Kidney (tissue), 14 donors: ENCODE data around the gene C4A. TPM values are rescaled to one million over a fixed set of nuclear protein-coding genes. Genes with fewer than 3 reads are reported as not detected.
"Not testable (repeated sequence)": the region's sequence is repeated elsewhere in the genome, so short reads cannot be mapped to it uniquely, and the experiment has no call there.

Source experiments
- DNase-seq, 5 donors: peaks; one replicate each; pipeline ENCODE4 v3.0.0-alpha.2; 2013 to 2020
- FAIRE-seq: peaks from 2 replicates; lab custom pipeline; 2012; peaks lifted over from hg19 to GRCh38; lab: Jason Lieb, UNC
- H3K27ac ChIP-seq, 2 donors: one replicate each; pipeline ENCODE4 v1.7.0; 2013; ENCODE audit warnings: low read depth in 2 of 2, low read length in 2 of 2, inconsistent platforms in 1 of 2
- H3K27me3 ChIP-seq: one replicate; pipeline ENCODE4 v1.7.1; 2013; ENCODE audit warnings: low read length, inconsistent platforms; ENCODE audit not compliant: control insufficient read depth, insufficient read depth
- H3K36me3 ChIP-seq, 3 donors: one replicate each; pipeline versions ENCODE4 v1.7.0 to v1.7.1; 2013; ENCODE audit warnings: low read length in 3 of 3, control low read depth in 1 of 3, inconsistent platforms in 1 of 3; ENCODE audit not compliant: insufficient read depth in 3 of 3, control insufficient read depth in 2 of 3
- H3K4me1 ChIP-seq, 3 donors: one replicate each; pipeline versions ENCODE4 v1.7.0 to v1.7.1; 2013; ENCODE audit warnings: low read length in 3 of 3, inconsistent platforms in 1 of 3, low read depth in 1 of 3; ENCODE audit not compliant: control insufficient read depth in 2 of 3, insufficient read depth in 2 of 3
- H3K4me3 ChIP-seq, 3 donors: one replicate each; pipeline versions ENCODE4 v1.7.0 to v1.8.1; 2013; ENCODE audit warnings: low read length in 3 of 3, control low read depth in 1 of 3, inconsistent platforms in 1 of 3
- H3K9ac ChIP-seq, 3 donors: one replicate each; pipeline versions ENCODE4 v1.7.0 to v1.7.1; 2013; ENCODE audit warnings: low read length in 3 of 3, control low read depth in 1 of 3, inconsistent platforms in 1 of 3
- H3K9me3 ChIP-seq, 3 donors: one replicate each; pipeline versions ENCODE4 v1.7.0 to v1.7.1; 2013; ENCODE audit warnings: low read length in 3 of 3, control low read depth in 1 of 3, inconsistent platforms in 1 of 3; ENCODE audit not compliant: control insufficient read depth in 2 of 3, insufficient read depth in 1 of 3
- intact Hi-C: fragments of 100-400 bp; cut with DNase I; formaldehyde crosslinking; loops from one replicate; pipeline ENCODE4 v1.11.1; 2022
- polyA plus RNA-seq: library from polyadenylated mRNA; stranded (reverse); fragments of 350-450 nt; fragmentation: Illumina TruSeq; extraction: RNeasy Lipid Tissue Mini Kit (QIAGEN cat#74804); gene quantifications from one replicate; pipeline ENCODE4 v1.2.3, GENCODE V29; 2014; ENCODE audit warnings: low read depth, low replicate concordance; ENCODE audit not compliant: insufficient read depth
- total RNA-seq: library from RNA; stranded (reverse); fragmentation: NEBNext Ultra II Directional; extraction: Animal tissue kit (Norgen Biotek cat#: 25700); gene quantifications from one replicate; pipeline ENCODE4 v1.2.1, GENCODE V29; 2021
- TF ChIP-seq, protein P1 (sequence below): IDR thresholded peaks from 3 replicates; pipeline ENCODE4 v1.5.1; 2012; ENCODE audit warnings: mild to moderate bottlenecking, moderate library complexity, borderline replicate concordance; ENCODE audit not compliant: insufficient read depth; ENCODE audit errors: extremely low read depth
- donor health status: control.
- donor health status: control.
- donor health status: control.
- donor health status: control.
- donor health status: control.
- donor health status: DM: yes; HTN: yes; CAD: no.
- donor health status: Normal renal cell carcinoma (clear cell type).

The C4A gene
- total and polyA plus RNA-seq, 2 donors from 2014 or later: 250 to 521 TPM

DNA sequence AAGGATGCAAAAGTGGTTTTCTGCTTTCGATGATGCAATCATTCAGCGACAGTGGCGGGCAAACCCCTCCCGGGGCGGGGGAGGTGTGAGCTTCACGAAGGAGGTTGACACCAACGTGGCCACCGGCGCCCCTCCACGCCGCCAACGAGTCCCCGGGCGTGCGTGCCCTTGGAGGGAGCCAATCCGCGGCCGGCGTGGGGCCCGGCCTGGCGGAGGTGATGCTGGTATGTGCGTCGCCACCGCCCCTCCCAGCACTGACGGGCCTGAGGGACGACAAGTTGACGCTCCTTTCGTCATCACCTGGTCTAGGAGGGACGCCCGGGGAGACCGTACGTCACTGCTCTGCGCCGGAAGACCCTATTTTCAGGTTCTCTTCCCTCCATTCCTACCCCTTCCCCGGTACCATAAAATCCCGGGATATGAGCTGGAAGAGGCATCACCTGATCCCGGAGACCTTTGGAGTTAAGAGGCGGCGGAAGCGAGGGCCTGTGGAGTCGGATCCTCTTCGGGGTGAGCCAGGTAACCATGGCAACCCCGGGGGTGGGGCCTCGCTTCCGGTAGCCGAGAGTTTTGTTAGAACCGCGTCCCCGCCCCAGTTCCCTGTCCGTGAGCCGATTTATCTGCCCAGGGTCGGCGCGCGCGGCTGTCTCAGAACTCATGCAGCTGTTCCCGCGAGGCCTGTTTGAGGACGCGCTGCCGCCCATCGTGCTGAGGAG is 9.7 kb upstream of the C4A start, which contains the start of gene DXO:
Gene DXO, minus strand, starts transcription at position 146 of the 716 bp plus-strand sequence. CDS start 463 bp downstream, outside the sequence.
- peaks cover 0 to 26% (median 4%) of the 10 kb centered on the region in 3 donors for H3K4me1 ChIP-seq
- H3K4me3 ChIP-seq: peak within 1 kb of the TSS; percentile 80 to 98 (median 89)
- H3K36me3 ChIP-seq: peaks cover 2 to 17% (median 16%) of the 10 kb centered on the region in 3 donors
- peak within 1 kb of the TSS; percentile 63 to 98 (median 74) for H3K9ac ChIP-seq
- peak; percentile 97 to 99 (median 98) for DNase-seq
- no peaks in the 10 kb centered on the region for H3K27me3 ChIP-seq
- no peaks in the 10 kb centered on the region for H3K9me3 ChIP-seq
- H3K27ac ChIP-seq: peak within 1 kb of the TSS; percentile 94 to 99
- FAIRE-seq: no peak
- TF ChIP-seq, protein P1, sequence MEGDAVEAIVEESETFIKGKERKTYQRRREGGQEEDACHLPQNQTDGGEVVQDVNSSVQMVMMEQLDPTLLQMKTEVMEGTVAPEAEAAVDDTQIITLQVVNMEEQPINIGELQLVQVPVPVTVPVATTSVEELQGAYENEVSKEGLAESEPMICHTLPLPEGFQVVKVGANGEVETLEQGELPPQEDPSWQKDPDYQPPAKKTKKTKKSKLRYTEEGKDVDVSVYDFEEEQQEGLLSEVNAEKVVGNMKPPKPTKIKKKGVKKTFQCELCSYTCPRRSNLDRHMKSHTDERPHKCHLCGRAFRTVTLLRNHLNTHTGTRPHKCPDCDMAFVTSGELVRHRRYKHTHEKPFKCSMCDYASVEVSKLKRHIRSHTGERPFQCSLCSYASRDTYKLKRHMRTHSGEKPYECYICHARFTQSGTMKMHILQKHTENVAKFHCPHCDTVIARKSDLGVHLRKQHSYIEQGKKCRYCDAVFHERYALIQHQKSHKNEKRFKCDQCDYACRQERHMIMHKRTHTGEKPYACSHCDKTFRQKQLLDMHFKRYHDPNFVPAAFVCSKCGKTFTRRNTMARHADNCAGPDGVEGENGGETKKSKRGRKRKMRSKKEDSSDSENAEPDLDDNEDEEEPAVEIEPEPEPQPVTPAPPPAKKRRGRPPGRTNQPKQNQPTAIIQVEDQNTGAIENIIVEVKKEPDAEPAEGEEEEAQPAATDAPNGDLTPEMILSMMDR: no peak
- intact Hi-C loops: no loop called here

GRCh38 chr6:31972709-31973350 is 9.0 kb upstream of the C4A start:
- peak overlapping the region; percentile 94 to 99 for H3K27ac ChIP-seq
- peaks cover 0 to 26% (median 4%) of the 10 kb centered on the region in 3 donors for H3K4me1 ChIP-seq
- DNase-seq: no peak
- peaks cover 0 to 11% (median 9%) of the 10 kb centered on the region in 3 donors for H3K36me3 ChIP-seq
- H3K9ac ChIP-seq: peak overlapping the region; percentile 63 to 98 (median 74)
- TF ChIP-seq, protein P1: no peak
- no peaks in the 10 kb centered on the region for H3K9me3 ChIP-seq
- H3K4me3 ChIP-seq: peak overlapping the region; percentile 80 to 98 (median 89)
- FAIRE-seq: no peak
- H3K27me3 ChIP-seq: no peaks in the 10 kb centered on the region
- intact Hi-C loops: no loop called here

DNA sequence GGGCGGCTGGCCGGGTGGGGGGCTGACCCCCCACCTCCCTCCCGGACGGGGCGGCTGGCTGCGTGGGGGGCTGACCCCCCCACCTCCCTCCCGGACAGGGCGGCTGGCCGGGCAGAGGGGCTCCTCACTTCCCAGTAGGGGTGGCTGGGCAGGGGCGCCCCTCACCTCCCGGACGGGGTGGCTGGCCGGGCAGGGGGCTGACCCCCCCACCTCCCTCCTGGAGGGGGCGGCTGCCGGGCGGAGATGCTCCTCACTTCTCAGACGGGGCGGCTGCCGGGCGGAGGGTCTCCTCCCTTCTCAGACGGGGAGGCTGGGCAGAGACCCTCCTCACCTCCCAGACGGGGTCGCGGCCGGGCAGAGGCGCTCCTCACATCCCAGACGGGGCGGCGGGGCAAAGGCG is 5.8 kb upstream of the C4A start:
- intact Hi-C loops, H3K4me3 ChIP-seq, H3K9me3 ChIP-seq, FAIRE-seq, H3K27ac ChIP-seq, H3K27me3 ChIP-seq, H3K9ac ChIP-seq, H3K36me3 ChIP-seq: not testable (repeated sequence)
- peak in 1 of 5 donors; percentile 77 for DNase-seq
- peaks cover 0 to 19% (median 4%) of the 10 kb centered on the region in 3 donors for H3K4me1 ChIP-seq

GRCh38 chr6:31977816-31978431 is 3.9 kb upstream of the C4A start:
- intact Hi-C loops: no loop called here
- Histone ChIP-seq H3K9ac (no peak overlapping the region), H3K36me3 (peaks cover 0 to 5% (median 0%) of the 10 kb centered on the region in 3 donors)

More at GRCh38 chr6:31977816-31978431, 3.9 kb upstream of the C4A start:
- TF ChIP-seq, protein P1: no peak
- Histone ChIP-seq H3K4me3 (no peak overlapping the region), H3K4me1 (peaks cover 0 to 9% (median 4%) of the 10 kb centered on the region in 3 donors), H3K27me3 (no peaks in the 10 kb centered on the region), H3K9me3 (no peaks in the 10 kb centered on the region), H3K27ac (peak overlapping the region in 1 of 2 donors; percentile 47)
- no peak for FAIRE-seq
- DNase-seq: no peak
